ENCODE measurements around the gene PGAM4. TPM values are rescaled to one million over a fixed set of nuclear protein-coding genes. Genes with fewer than 3 reads are reported as not detected.

PGAM4 gene
- total RNA-seq, 1 experiment from 2014 or later = 0.46 TPM

- ChIA-PET CTCF (no interaction called here), POLR2A (no interaction called here)
- H3K27me3 Mint-ChIP-seq (ENCODE audit: low read depth) = no peaks in the 10 kb centered on the region
- no peak overlapping the region for H3K27ac Mint-ChIP-seq
- no peak for TF ChIP-seq TEAD1 (CRISPR knock-in tag; IDR thresholded peaks at IDR 0.05)
- TF ChIP-seq SOX15 (CRISPR knock-in tag; IDR thresholded peaks at IDR 0.05) = no peak
- TF ChIP-seq HMGA2 (CRISPR knock-in tag; IDR thresholded peaks at IDR 0.05) = no peak
- no peaks in the 10 kb centered on the region for H3K4me1 Mint-ChIP-seq
- no peaks in the 10 kb centered on the region for H3K36me3 Mint-ChIP-seq
- no peak overlapping the region for H3K4me3 Mint-ChIP-seq
- no peaks in the 10 kb centered on the region for H3K9me3 Mint-ChIP-seq
- DNase-seq (ENCODE audit: low spot score) = no peak
- ATAC-seq = no peak
These were observed 8.4 kb downstream of the PGAM4 start for GRCh38 chrX:77961063-77961462.

GRCh38 chrX:77960567-77960966, 8.9 kb downstream of the PGAM4 start:
- H3K4me1 Mint-ChIP-seq = no peaks in the 10 kb centered on the region
- no peaks in the 10 kb centered on the region for H3K36me3 Mint-ChIP-seq
- H3K9me3 Mint-ChIP-seq = peaks cover 3% of the 10 kb centered on the region
- no peak for DNase-seq (ENCODE audit: low spot score)
- ATAC-seq = no peak
- no peaks in the 10 kb centered on the region for H3K27me3 Mint-ChIP-seq (ENCODE audit: low read depth)
- H3K27ac Mint-ChIP-seq = no peak overlapping the region
- H3K4me3 Mint-ChIP-seq = no peak overlapping the region
- TF ChIP-seq ZNF121 (CRISPR knock-in tag; IDR thresholded peaks at IDR 0.05) (no peak), ZNF532 (CRISPR knock-in tag; IDR thresholded peaks at IDR 0.05; ENCODE audit: borderline replicate concordance) (no peak), HMGA2 (CRISPR knock-in tag; IDR thresholded peaks at IDR 0.05) (no peak), ETV6 (CRISPR knock-in tag; IDR thresholded peaks at IDR 0.05) (no peak), EMX1 (CRISPR knock-in tag; IDR thresholded peaks at IDR 0.05) (no peak), GTF2I (CRISPR knock-in tag; conservative IDR thresholded peaks at IDR 0.05) (no peak), PRDM15 (CRISPR knock-in tag; IDR thresholded peaks at IDR 0.05) (no peak)
- ChIA-PET CTCF (no interaction called here), POLR2A (no interaction called here)

GRCh38 chrX:77953708-77954107, 15.7 kb downstream of the PGAM4 start:
- H3K4me3 Mint-ChIP-seq = no peak overlapping the region
- ATAC-seq (no peak), DNase-seq (ENCODE audit: low spot score) (no peak)
- H3K27me3 Mint-ChIP-seq (ENCODE audit: low read depth) = no peaks in the 10 kb centered on the region
- no peaks in the 10 kb centered on the region for H3K36me3 Mint-ChIP-seq
- H3K4me1 Mint-ChIP-seq = no peaks in the 10 kb centered on the region
- POLR2A ChIA-PET = no interaction called here
- H3K27ac Mint-ChIP-seq = no peak overlapping the region
- no peak for TF ChIP-seq ESRRA (CRISPR knock-in tag; IDR thresholded peaks at IDR 0.05; ENCODE audit: borderline replicate concordance)
- TF ChIP-seq CREB1 (CRISPR knock-in tag; IDR thresholded peaks at IDR 0.05) = no peak
- TF ChIP-seq CBFB (CRISPR knock-in tag; IDR thresholded peaks at IDR 0.05; ENCODE audit: low read depth) = no peak
- TF ChIP-seq MLX (CRISPR knock-in tag; IDR thresholded peaks at IDR 0.05) = no peak
- no peak for TF ChIP-seq FOXP1 (CRISPR knock-in tag; IDR thresholded peaks at IDR 0.05; ENCODE audit: borderline replicate concordance)
- TF ChIP-seq ZNF317 (CRISPR knock-in tag; IDR thresholded peaks at IDR 0.05; ENCODE audit: borderline replicate concordance, low read depth) = no peak
- peaks cover 4% of the 10 kb centered on the region for H3K9me3 Mint-ChIP-seq
- CTCF ChIA-PET = no interaction called here
